Measurements from ENCODE around the gene MRPL54.

The MRPL54 gene

GRCh38 chr19:3782330-3782729, 19.8 kb downstream of the MRPL54 start:
- no peaks in the 10 kb centered on the region for H3K36me3 ChIP-seq (ENCODE audit: low read depth)
- no peak overlapping the region for H3K4me3 ChIP-seq (ENCODE audit: severe bottlenecking)
- no peaks in the 10 kb centered on the region for H3K4me1 ChIP-seq (ENCODE audit: insufficient read depth, poor library complexity, severe bottlenecking)
- no peak for DNase-seq (ENCODE audit: low spot score)
- peaks cover 10% of the 10 kb centered on the region for H3K27me3 ChIP-seq (ENCODE audit: insufficient read depth, poor library complexity, severe bottlenecking)
- no peak for ATAC-seq (ENCODE audit: low read depth)
- H3K27ac ChIP-seq (ENCODE audit: poor library complexity, severe bottlenecking) = no peak overlapping the region
- peaks cover 7% of the 10 kb centered on the region for H3K9me3 ChIP-seq (ENCODE audit: severe bottlenecking)
- TF ChIP-seq CTCF (IDR thresholded peaks at IDR 0.05; ENCODE audit: poor library complexity, severe bottlenecking) = no peak

- Histone ChIP-seq H3K9me3 (ENCODE audit: severe bottlenecking) (peaks cover 7% of the 10 kb centered on the region), H3K27me3 (ENCODE audit: insufficient read depth, poor library complexity, severe bottlenecking) (peaks cover 10% of the 10 kb centered on the region), H3K36me3 (ENCODE audit: low read depth) (no peaks in the 10 kb centered on the region), H3K4me1 (ENCODE audit: insufficient read depth, poor library complexity, severe bottlenecking) (no peaks in the 10 kb centered on the region), H3K27ac (ENCODE audit: poor library complexity, severe bottlenecking) (no peak overlapping the region), H3K4me3 (ENCODE audit: severe bottlenecking) (no peak overlapping the region)
- DNase-seq (ENCODE audit: low spot score) (no peak), ATAC-seq (ENCODE audit: low read depth) (no peak)
- no peak for TF ChIP-seq CTCF (IDR thresholded peaks at IDR 0.05; ENCODE audit: poor library complexity, severe bottlenecking)
Observed at GRCh38 chr19:3782903-3783302, 20.4 kb downstream of the MRPL54 start.

- H3K27me3 ChIP-seq (ENCODE audit: insufficient read depth, poor library complexity, severe bottlenecking) = peaks cover 10% of the 10 kb centered on the region
- no peak for TF ChIP-seq CTCF (IDR thresholded peaks at IDR 0.05; ENCODE audit: poor library complexity, severe bottlenecking)
- no peaks in the 10 kb centered on the region for H3K36me3 ChIP-seq (ENCODE audit: low read depth)
- no peak overlapping the region for H3K27ac ChIP-seq (ENCODE audit: poor library complexity, severe bottlenecking)
- peak; percentile 49 for DNase-seq (ENCODE audit: low spot score)
- no peaks in the 10 kb centered on the region for H3K4me1 ChIP-seq (ENCODE audit: insufficient read depth, poor library complexity, severe bottlenecking)
- H3K4me3 ChIP-seq (ENCODE audit: severe bottlenecking) = no peak overlapping the region
- peaks cover 7% of the 10 kb centered on the region for H3K9me3 ChIP-seq (ENCODE audit: severe bottlenecking)
- no peak for ATAC-seq (ENCODE audit: low read depth)
Observed at GRCh38 chr19:3783660-3784584, 21.4 kb downstream of the MRPL54 start.

- ATAC-seq (ENCODE audit: low read depth) = peak; percentile 78
Observed at GRCh38 chr19:3784607-3785450, 22.3 kb downstream of the MRPL54 start.

More at GRCh38 chr19:3784607-3785450, 22.3 kb downstream of the MRPL54 start:
- peaks cover 7% of the 10 kb centered on the region for H3K9me3 ChIP-seq (ENCODE audit: severe bottlenecking)
- H3K4me3 ChIP-seq (ENCODE audit: severe bottlenecking) = peak overlapping the region; percentile 37
- TF ChIP-seq CTCF (IDR thresholded peaks at IDR 0.05; ENCODE audit: poor library complexity, severe bottlenecking) = no peak
- DNase-seq (ENCODE audit: low spot score) = peak; percentile 45
- peaks cover 10% of the 10 kb centered on the region for H3K27me3 ChIP-seq (ENCODE audit: insufficient read depth, poor library complexity, severe bottlenecking)
- no peak overlapping the region for H3K27ac ChIP-seq (ENCODE audit: poor library complexity, severe bottlenecking)
- no peaks in the 10 kb centered on the region for H3K36me3 ChIP-seq (ENCODE audit: low read depth)
- H3K4me1 ChIP-seq (ENCODE audit: insufficient read depth, poor library complexity, severe bottlenecking) = no peaks in the 10 kb centered on the region
